Lower leg skin (tissue), 4 donors: ENCODE results near the gene COL19A1. TPM values are rescaled to one million over a fixed set of nuclear protein-coding genes. Genes with fewer than 3 reads are reported as not detected.

ENCODE experiments used
- DNase-seq, 2 donors: peaks; one replicate each; pipeline ENCODE4 v3.0.0-alpha.2; 2019; ENCODE audit warnings: low spot score in 2 of 2
- H3K4me3 ChIP-seq: fragments of 200-600 bp; sonication (generic); 2 replicates; pipeline ENCODE4 v1.5.1; 2017; ENCODE audit warnings: mild to moderate bottlenecking, low read depth; ENCODE audit not compliant: poor library complexity, severe bottlenecking
- POLR2A ChIP-seq, 2 donors: fragments of 450-650 bp; IDR thresholded peaks; one replicate each; pipeline ENCODE4 v1.6.1; 2016 to 2017; ENCODE audit warnings: antibody characterized with exemption in 2 of 2, mild to moderate bottlenecking in 1 of 2, moderate library complexity in 1 of 2
- whole genome bisulfite sequencing, 2 donors: methylation state at CpG; one replicate each; pipeline ENCODE4 v1.1.5; 2018; 5-methylcytosine and 5-hydroxymethylcytosine counted together
- intact Hi-C: fragments of 100-400 bp; cut with DNase I; formaldehyde crosslinking; loops from one replicate; pipeline ENCODE4 v1.15.0; 2023; ENCODE audit warnings: low total_unique reads
- total RNA-seq, 4 donors: library from RNA; depleted of rRNA; stranded (reverse); fragments of >200 nt; gene quantifications; one replicate each; pipeline ENCODE4 v1.1.0, GENCODE V29; 2016
- TF ChIP-seq, protein P1 (sequence below), 3 donors: fragments of 450-650 bp; IDR thresholded peaks; one replicate each; pipeline ENCODE4 v1.5.1; 2016; ENCODE audit warnings: antibody characterized with exemption in 3 of 3, mild to moderate bottlenecking in 3 of 3, moderate library complexity in 2 of 3

The COL19A1 gene
- total RNA-seq, 4 donors from 2014 or later: 0.12 to 0.19 TPM; not detected in 2

DNA sequence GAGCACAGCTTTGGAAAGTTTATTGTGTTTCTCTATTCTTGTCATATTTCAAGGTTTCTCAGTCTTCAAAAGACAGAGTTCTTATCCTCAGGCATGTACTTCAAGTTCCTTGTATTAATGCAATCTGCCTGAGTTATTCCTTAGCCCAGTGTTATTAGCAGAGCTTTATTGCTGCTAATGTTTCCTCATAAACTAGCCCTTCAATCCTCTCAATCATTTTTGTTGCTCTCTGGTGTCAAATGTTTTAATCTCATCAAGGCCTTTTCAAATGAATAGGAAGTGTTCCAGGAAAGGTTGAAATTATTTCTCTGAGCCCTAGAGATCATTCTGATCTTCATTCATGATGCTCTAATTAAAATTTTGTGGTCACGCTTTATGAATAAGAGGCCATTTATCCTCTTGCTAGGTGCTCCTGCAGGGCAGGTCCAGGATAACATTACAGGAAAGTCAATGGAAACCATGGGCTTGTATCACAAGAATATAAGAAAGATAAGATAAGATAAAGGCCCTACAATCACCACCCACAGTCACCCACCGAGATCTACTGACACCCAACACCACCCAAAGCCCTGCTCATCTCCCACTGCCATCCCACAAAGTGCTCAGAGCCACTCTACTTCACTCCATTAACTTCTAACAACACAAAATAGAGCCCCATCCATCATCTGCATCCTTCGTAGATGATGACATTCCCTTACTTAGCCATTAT lies 310.6 kb downstream of the COL19A1 start:
- no peak for DNase-seq
- no peak overlapping the region for H3K4me3 ChIP-seq
- 83 to 84% methylated on average over 3 of the region's 3 CpGs for WGBS, 2 donors
- TF ChIP-seq POLR2A (IDR thresholded peaks at IDR 0.05): no peak
- TF ChIP-seq, protein P1, sequence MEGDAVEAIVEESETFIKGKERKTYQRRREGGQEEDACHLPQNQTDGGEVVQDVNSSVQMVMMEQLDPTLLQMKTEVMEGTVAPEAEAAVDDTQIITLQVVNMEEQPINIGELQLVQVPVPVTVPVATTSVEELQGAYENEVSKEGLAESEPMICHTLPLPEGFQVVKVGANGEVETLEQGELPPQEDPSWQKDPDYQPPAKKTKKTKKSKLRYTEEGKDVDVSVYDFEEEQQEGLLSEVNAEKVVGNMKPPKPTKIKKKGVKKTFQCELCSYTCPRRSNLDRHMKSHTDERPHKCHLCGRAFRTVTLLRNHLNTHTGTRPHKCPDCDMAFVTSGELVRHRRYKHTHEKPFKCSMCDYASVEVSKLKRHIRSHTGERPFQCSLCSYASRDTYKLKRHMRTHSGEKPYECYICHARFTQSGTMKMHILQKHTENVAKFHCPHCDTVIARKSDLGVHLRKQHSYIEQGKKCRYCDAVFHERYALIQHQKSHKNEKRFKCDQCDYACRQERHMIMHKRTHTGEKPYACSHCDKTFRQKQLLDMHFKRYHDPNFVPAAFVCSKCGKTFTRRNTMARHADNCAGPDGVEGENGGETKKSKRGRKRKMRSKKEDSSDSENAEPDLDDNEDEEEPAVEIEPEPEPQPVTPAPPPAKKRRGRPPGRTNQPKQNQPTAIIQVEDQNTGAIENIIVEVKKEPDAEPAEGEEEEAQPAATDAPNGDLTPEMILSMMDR (IDR thresholded peaks at IDR 0.05): no peak
- intact Hi-C loops: no loop called here

DNA sequence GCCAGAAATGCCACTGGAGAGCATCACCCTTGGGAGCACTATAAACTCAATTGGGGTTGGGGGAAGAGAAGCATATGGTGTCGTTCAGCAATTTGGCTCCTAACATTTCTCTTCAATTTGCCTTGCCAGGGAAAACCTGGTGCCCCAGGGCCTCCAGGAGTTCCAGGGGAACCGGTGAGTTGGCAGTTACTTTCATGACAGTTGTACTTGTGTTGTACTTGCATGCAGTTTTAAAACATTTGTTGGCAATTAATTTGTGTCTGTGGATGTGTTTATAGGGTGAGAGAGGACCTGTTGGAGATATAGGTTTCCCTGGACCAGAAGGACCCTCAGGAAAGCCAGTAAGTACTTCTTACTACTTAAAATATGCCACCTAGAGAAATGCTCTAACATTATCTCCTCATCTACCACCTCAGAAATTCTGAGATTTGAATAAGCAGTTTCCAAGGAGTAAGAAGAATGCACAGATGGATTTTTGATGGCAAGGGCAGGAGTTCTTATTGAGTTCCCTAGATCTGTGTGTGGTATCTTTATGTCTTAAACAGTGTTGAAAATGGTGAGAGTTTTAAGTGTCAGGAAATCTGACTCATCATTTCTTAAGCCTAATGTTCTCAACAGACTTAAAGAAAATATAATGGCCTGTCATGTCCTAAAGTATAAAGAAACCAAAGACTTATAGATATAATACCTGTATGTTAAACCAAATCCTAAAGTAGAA lies 314.0 kb downstream of the COL19A1 start:
- TF ChIP-seq POLR2A (IDR thresholded peaks at IDR 0.05): no peak
- TF ChIP-seq, protein P1 (IDR thresholded peaks at IDR 0.05): no peak
- WGBS, 2 donors: 71 to 73% methylated on average over 2 of the region's 2 CpGs
- intact Hi-C loops: no loop called here

DNA sequence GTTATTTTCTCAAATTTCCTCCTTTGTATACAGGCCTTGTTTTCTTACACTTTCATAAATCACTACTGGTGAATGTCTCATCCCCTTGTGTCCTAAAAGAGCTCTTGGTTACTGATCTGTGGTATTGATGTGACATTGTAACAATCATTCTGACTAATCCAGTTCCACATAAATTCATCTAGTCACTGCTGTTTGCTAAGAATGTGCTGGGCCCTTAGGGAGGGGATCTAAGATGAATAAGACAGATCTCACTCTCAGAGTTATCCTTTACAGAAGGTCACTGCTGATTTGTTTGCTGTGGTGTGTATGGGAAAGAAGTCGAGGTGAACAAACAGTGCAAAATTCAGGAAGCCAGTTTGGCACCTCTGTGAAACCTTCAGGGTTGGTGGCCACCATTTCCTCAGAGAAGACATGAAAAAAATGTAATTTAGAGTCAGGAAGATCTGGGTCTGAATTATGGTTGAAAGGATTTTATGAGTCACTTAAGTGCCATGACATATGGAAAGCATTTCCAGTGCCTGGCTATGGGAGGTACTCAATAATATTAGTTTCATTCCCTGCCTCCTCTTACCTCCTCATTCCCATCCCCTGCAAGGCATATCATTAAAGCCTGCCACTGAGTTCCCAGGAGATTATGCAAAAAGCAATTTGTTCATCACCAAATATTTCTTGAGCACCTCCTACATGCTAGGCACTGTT lies 314.7 kb downstream of the COL19A1 start:
- TF ChIP-seq, protein P1 (IDR thresholded peaks at IDR 0.05): no peak
- no peak for TF ChIP-seq POLR2A (IDR thresholded peaks at IDR 0.05)
- DNase-seq: no peak
- intact Hi-C loops: no loop called here
- H3K4me3 ChIP-seq: no peak overlapping the region
- WGBS, 2 donors: 23 to 42% methylated on average over 1 of the region's 1 CpG

More for the DNA sequence above, 314.0 kb downstream of the COL19A1 start:
- H3K4me3 ChIP-seq: no peak overlapping the region
- no peak for DNase-seq

DNA sequence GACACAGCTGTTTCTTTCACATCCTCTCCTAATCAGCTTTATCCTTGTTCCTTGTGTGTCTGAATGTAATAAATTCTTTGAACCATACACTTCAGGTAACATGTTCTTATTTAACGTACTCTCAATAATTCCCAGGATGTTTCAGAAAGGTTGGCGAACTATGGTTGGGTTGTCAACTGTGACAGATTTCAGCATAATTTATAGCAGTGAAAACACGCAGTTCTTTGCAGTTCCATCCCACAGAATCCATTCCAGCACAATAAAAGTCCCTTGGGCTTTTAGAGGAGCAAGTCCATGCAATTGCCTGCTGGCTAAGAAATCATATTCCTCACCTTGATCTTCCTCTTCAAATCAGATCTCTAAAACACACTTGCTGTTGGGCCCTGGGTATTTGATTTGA lies 317.2 kb downstream of the COL19A1 start:
- no peak for DNase-seq
- TF ChIP-seq, protein P1 (IDR thresholded peaks at IDR 0.05): no peak
- no peak for TF ChIP-seq POLR2A (IDR thresholded peaks at IDR 0.05)
- intact Hi-C loops: no loop called here
- WGBS, 2 donors: 13 to 27% methylated on average over 3 of the region's 3 CpGs
- no peak overlapping the region for H3K4me3 ChIP-seq

DNA sequence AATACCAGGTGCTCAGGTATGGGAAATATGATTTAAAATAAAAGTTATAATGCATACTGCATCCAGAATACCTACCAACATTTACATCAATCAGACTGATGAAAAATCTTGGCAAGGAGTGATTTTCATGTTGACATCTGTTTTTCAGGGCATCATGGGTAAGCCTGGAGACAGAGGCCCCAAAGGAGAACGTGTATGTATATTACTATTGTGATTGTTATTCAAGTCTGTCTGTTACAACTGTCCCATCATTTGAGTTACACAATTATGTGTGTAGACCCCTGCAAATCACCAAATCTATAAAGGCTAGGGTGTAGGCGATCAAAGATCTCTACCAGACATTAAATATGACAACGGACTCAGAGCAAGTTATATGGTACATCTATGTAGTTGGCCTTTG lies 318.4 kb downstream of the COL19A1 start:
- H3K4me3 ChIP-seq: no peak overlapping the region
- DNase-seq: no peak
- TF ChIP-seq, protein P1 (IDR thresholded peaks at IDR 0.05): no peak
- TF ChIP-seq POLR2A (IDR thresholded peaks at IDR 0.05): no peak
- intact Hi-C loops: no loop called here
- WGBS, 2 donors: 78 to 80% methylated on average over 3 of the region's 3 CpGs
